Measurements from ENCODE around the gene LSM3.

Gene LSM3

GRCh38 chr3:14156201-14156600, 22.4 kb upstream of the LSM3 start:
- no peak for TF ChIP-seq REST (IDR thresholded peaks at IDR 0.05; ENCODE audit: insufficient replicate concordance, low read depth)
- no peak for TF ChIP-seq GABPA (IDR thresholded peaks at IDR 0.05; ENCODE audit: low read depth)
- TF ChIP-seq SPI1 (IDR thresholded peaks at IDR 0.05; ENCODE audit: borderline replicate concordance, low read depth), result no peak
- TF ChIP-seq CTCF (IDR thresholded peaks at IDR 0.05; ENCODE audit: insufficient read depth, low read length), result no peak
- TF ChIP-seq POLR2AphosphoS5 (IDR thresholded peaks at IDR 0.05; ENCODE audit: low read depth), result no peak
- no peak overlapping the region for H3K4me3 ChIP-seq (replicated peaks; ENCODE audit: insufficient read depth, low read length)
- DNase-seq (ENCODE audit: low read depth in 1 of 2, low spot score in 1 of 2), result no peak
- H3K27ac ChIP-seq (replicated peaks), result no peak overlapping the region
- H3K27me3 ChIP-seq (ENCODE audit: insufficient read depth, poor library complexity, severe bottlenecking), result no peaks in the 10 kb centered on the region

GRCh38 chr3:14156843-14157561, 21.6 kb upstream of the LSM3 start:
- H3K27ac ChIP-seq (replicated peaks), result no peak overlapping the region
- no peak for DNase-seq (ENCODE audit: low read depth in 1 of 2, low spot score in 1 of 2)
- no peaks in the 10 kb centered on the region for H3K27me3 ChIP-seq (ENCODE audit: insufficient read depth, poor library complexity, severe bottlenecking)
- no peak overlapping the region for H3K4me3 ChIP-seq (replicated peaks; ENCODE audit: insufficient read depth, low read length)
- TF ChIP-seq SPI1 (IDR thresholded peaks at IDR 0.05; ENCODE audit: borderline replicate concordance, low read depth) (no peak), REST (IDR thresholded peaks at IDR 0.05; ENCODE audit: insufficient replicate concordance, low read depth) (no peak), POLR2AphosphoS5 (IDR thresholded peaks at IDR 0.05; ENCODE audit: low read depth) (no peak), GABPA (IDR thresholded peaks at IDR 0.05; ENCODE audit: low read depth) (no peak), CTCF (IDR thresholded peaks at IDR 0.05; ENCODE audit: insufficient read depth, low read length) (no peak)

- no peak overlapping the region for H3K27ac ChIP-seq (replicated peaks)
- DNase-seq (ENCODE audit: low read depth in 1 of 2, low spot score in 1 of 2), result no peak
- no peak overlapping the region for H3K4me3 ChIP-seq (replicated peaks; ENCODE audit: insufficient read depth, low read length)
- no peaks in the 10 kb centered on the region for H3K27me3 ChIP-seq (ENCODE audit: insufficient read depth, poor library complexity, severe bottlenecking)
- TF ChIP-seq CTCF (IDR thresholded peaks at IDR 0.05; ENCODE audit: insufficient read depth, low read length) (no peak), REST (IDR thresholded peaks at IDR 0.05; ENCODE audit: insufficient replicate concordance, low read depth) (no peak), SPI1 (IDR thresholded peaks at IDR 0.05; ENCODE audit: borderline replicate concordance, low read depth) (no peak), GABPA (IDR thresholded peaks at IDR 0.05; ENCODE audit: low read depth) (no peak), POLR2AphosphoS5 (IDR thresholded peaks at IDR 0.05; ENCODE audit: low read depth) (no peak)
These were observed 20.7 kb upstream of the LSM3 start for GRCh38 chr3:14157951-14158350.
